HFFc6 (cell line): ENCODE results near the gene CLDN14. TPM values are rescaled to one million over a fixed set of nuclear protein-coding genes. Genes with fewer than 3 reads are reported as not detected.

Source experiments
- DNase-seq: peaks from one replicate; pipeline ENCODE4 v3.0.0-alpha.2; 2018
- H3K27ac Mint-ChIP-seq: 2 replicates; pipeline ENCODE4 v1.8.0; 2020; ENCODE audit warnings: mild to moderate bottlenecking, mixed read lengths
- H3K27me3 Mint-ChIP-seq: 2 replicates; pipeline ENCODE4 v1.8.0; 2021; ENCODE audit warnings: mild to moderate bottlenecking, moderate library complexity, mixed read lengths; ENCODE audit not compliant: insufficient read depth
- H3K36me3 Mint-ChIP-seq: 2 replicates; pipeline ENCODE4 v1.8.0; 2021; ENCODE audit warnings: low read depth, mixed read lengths
- H3K4me1 Mint-ChIP-seq: 2 replicates; pipeline ENCODE4 v1.8.0; 2020; ENCODE audit warnings: low read depth, mixed read lengths
- H3K4me3 Mint-ChIP-seq: 2 replicates; pipeline ENCODE4 v1.8.0; 2020; ENCODE audit warnings: mild to moderate bottlenecking, moderate library complexity, mixed read lengths
- H3K9me3 Mint-ChIP-seq: 2 replicates; pipeline ENCODE4 v1.8.0; 2020; ENCODE audit warnings: mild to moderate bottlenecking, mixed read lengths
- total RNA-seq, 6 experiments: library from RNA; stranded (reverse); fragmentation: NEBNext Ultra II Directional; extraction: Animal tissue kit (Norgen Biotek cat#: 25700); gene quantifications; 2 replicates in 1 of 6; 3 replicates in 5 of 6; pipeline ENCODE4 v1.2.3, GENCODE V29; 2021
- TF ChIP-seq, protein P1 (sequence below): fragments of 200-600 bp; sonication (generic); IDR thresholded peaks from 2 replicates; pipeline ENCODE4 v1.5.0; 2021; ENCODE audit warnings: antibody characterized with exemption, mild to moderate bottlenecking

The CLDN14 gene
- total RNA-seq, 6 experiments from 2014 or later: 0.14 to 0.17 TPM; not detected in 4

GRCh38 chr21:36463991-36464390 is 15.9 kb downstream of the CLDN14 start:
- Mint-ChIP-seq H3K9me3 (no peaks in the 10 kb centered on the region), H3K27ac (no peak overlapping the region)

DNA sequence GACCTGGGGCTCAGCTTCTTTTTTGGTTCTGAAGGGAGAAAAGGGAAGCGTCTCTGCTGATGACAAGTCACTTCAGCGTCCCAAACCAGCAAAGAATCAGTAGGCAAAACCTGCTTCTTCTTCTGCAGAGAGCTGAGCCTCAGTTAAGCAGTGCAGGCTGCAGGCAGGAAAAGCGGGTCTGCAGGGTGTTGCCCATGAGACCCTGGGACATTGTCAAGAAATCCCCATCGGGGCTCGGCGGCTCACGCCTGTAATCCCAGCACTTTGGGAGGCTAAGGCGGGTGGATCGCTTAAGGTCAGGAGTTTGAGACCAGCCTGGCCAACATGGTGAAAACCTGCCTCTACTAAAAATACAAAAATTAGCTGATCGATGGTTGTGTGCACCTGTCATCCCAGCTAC is 16.7 kb downstream of the CLDN14 start:
- Mint-ChIP-seq H3K27me3 (peaks cover 8% of the 10 kb centered on the region; the same call in 1 of the 2 replicates), H3K4me1 (peaks cover 17% of the 10 kb centered on the region; the same call in 1 of the 2 replicates), H3K4me3 (no peak overlapping the region), H3K27ac (no peak overlapping the region), H3K36me3 (no peaks in the 10 kb centered on the region), H3K9me3 (no peaks in the 10 kb centered on the region)
- TF ChIP-seq, protein P1, sequence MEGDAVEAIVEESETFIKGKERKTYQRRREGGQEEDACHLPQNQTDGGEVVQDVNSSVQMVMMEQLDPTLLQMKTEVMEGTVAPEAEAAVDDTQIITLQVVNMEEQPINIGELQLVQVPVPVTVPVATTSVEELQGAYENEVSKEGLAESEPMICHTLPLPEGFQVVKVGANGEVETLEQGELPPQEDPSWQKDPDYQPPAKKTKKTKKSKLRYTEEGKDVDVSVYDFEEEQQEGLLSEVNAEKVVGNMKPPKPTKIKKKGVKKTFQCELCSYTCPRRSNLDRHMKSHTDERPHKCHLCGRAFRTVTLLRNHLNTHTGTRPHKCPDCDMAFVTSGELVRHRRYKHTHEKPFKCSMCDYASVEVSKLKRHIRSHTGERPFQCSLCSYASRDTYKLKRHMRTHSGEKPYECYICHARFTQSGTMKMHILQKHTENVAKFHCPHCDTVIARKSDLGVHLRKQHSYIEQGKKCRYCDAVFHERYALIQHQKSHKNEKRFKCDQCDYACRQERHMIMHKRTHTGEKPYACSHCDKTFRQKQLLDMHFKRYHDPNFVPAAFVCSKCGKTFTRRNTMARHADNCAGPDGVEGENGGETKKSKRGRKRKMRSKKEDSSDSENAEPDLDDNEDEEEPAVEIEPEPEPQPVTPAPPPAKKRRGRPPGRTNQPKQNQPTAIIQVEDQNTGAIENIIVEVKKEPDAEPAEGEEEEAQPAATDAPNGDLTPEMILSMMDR: no peak
- DNase-seq: no peak

More at GRCh38 chr21:36463991-36464390, 15.9 kb downstream of the CLDN14 start:
- H3K4me3 Mint-ChIP-seq: no peak overlapping the region
- H3K27me3 Mint-ChIP-seq: peaks cover 8% of the 10 kb centered on the region; the same call in 1 of the 2 replicates
- H3K36me3 Mint-ChIP-seq: no peaks in the 10 kb centered on the region
- DNase-seq: no peak
- peaks cover 17% of the 10 kb centered on the region; the same call in 1 of the 2 replicates for H3K4me1 Mint-ChIP-seq
- TF ChIP-seq, protein P1: no peak

GRCh38 chr21:36461918-36462486 is 17.9 kb downstream of the CLDN14 start:
- Mint-ChIP-seq H3K27ac (no peak overlapping the region), H3K4me3 (no peak overlapping the region), H3K36me3 (no peaks in the 10 kb centered on the region), H3K9me3 (no peaks in the 10 kb centered on the region), H3K27me3 (peaks cover 8% of the 10 kb centered on the region; the same call in 1 of the 2 replicates), H3K4me1 (peaks cover 17% of the 10 kb centered on the region; the same call in 1 of the 2 replicates)
- DNase-seq: no peak
- TF ChIP-seq, protein P1: no peak

GRCh38 chr21:36461277-36461917 is 18.5 kb downstream of the CLDN14 start:
- TF ChIP-seq, protein P1: no peak
- H3K27ac Mint-ChIP-seq: no peak overlapping the region
- H3K36me3 Mint-ChIP-seq: no peaks in the 10 kb centered on the region
- H3K4me1 Mint-ChIP-seq: peaks cover 17% of the 10 kb centered on the region; the same call in 1 of the 2 replicates
- H3K9me3 Mint-ChIP-seq: no peaks in the 10 kb centered on the region
- peaks cover 8% of the 10 kb centered on the region; the same call in 1 of the 2 replicates for H3K27me3 Mint-ChIP-seq
- H3K4me3 Mint-ChIP-seq: no peak overlapping the region
- DNase-seq: no peak

GRCh38 chr21:36460866-36461265 is 19.1 kb downstream of the CLDN14 start:
- Mint-ChIP-seq H3K9me3 (no peaks in the 10 kb centered on the region), H3K27me3 (peaks cover 8% of the 10 kb centered on the region; the same call in 1 of the 2 replicates), H3K36me3 (no peaks in the 10 kb centered on the region), H3K27ac (no peak overlapping the region), H3K4me3 (no peak overlapping the region), H3K4me1 (peaks cover 15% of the 10 kb centered on the region; the same call in 1 of the 2 replicates)
- TF ChIP-seq, protein P1: no peak
- no peak for DNase-seq
